Activated CD8-positive, alpha-beta memory T cell treated with anti-CD3 and anti-CD28 coated beads for 1 hour (primary cell): ENCODE data around the gene DOCK2.
"Not testable (repeated sequence)": the region's sequence is repeated elsewhere in the genome, so short reads cannot be mapped to it uniquely, and the experiment has no call there.

Experiments
- DNase-seq, 2 donors: peaks; one replicate each; pipeline ENCODE4 v3.0.0-alpha.2; 2020; ENCODE audit warnings: low read depth in 1 of 2; ENCODE audit errors: extremely low read depth in 1 of 2

The DOCK2 gene

DNA sequence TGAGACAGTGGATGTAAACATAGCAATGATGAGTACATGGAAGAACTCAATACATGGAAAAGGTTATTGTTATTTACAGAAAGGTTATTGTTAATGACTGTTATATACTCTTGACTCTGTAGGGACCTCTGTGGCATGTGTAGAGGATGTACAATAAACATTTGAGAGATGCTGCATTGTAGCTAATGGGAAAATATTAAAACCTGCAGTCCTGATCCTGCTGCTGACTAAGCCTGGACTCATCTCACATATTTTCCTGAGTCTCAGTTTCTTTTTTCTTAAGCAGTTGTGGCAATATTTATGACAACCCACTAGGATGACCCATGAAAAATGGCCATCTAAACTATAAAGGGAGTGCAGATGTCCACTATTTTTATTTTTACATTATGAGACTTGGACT lies 75.4 kb downstream of the DOCK2 start:
- DNase-seq: no peak

DNA sequence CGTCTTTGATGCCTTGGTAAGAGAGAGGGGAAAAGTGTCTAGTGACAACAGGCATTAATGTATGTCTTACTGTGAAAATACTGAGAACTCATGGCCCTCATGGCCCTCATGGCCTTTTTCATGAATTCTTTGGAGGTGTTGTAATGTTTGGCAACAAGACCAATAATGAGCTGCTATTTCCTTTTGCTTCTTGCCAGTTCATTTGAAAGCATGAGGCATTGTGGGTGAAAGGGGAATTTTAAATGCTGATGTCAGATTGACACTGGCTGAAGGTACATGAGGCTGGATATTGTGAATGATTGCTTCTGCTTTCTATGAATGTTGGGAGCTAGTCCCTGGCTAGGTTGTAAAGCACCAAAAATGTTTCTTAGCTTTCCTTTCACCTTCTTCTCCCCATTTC lies 79.2 kb downstream of the DOCK2 start:
- no peak for DNase-seq

DNA sequence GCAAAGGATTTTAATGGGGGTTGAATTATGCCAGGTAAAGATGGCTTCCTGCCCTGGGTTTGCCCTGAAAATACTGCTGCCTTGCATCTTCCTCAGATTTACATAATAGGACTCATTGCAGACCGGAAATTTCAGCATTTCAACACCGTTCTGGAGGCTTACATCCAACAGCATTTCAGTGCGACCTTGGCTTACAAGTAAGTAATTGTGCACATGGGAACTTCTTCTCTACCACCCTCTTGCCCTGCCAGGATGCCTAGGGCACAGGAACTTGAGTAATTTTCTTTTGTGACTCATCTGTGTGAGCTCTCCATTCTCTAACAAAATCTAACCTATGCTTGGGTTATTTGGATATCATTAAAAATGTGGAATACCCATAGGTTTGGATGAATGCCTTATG lies 80.2 kb downstream of the DOCK2 start:
- DNase-seq: no peak

DNA sequence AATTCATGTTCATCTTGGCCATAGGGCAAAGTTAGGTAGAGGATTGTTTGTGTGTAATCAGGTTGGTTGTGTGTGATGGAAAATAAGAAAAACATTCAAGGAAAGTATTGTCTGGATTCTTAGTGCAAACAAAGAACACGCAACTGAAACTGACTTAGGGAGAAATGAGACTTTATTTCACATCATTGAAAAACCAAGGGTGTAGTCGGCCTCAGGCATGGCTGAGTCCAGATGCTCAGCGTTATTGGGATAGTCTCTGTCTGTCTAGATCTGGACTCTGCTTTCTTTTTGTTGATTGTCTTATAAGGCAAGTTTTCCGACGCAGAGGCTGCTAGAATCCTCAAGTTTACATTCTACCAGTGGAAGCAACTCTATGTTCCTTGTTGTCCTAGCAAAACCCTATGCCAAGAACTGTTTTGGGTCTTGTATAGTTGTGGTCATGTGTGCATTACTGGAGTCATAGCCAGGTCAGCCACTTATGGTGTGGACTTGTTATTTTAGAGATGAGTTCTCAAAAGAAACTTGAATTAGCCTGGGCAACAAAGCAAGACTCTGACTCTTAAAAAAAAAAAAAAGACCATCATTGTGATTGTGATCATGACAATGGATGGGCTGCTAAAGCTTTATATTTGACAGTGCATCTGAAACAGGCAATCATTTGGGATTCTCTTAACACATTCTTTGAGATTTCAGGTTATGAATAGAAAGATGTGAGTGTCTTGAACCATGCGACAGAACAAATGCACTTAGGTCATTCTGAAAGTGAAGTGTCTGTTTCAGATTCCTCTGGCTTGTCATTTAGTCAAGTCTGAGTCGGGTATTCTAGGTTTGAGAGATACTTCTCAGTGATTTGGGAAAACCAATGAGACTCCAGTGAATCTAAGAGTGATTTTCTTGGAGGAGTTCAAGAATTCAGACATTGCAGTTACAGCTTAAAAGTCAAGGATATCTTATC lies 82.6 kb downstream of the DOCK2 start:
- DNase-seq: no peak

DNA sequence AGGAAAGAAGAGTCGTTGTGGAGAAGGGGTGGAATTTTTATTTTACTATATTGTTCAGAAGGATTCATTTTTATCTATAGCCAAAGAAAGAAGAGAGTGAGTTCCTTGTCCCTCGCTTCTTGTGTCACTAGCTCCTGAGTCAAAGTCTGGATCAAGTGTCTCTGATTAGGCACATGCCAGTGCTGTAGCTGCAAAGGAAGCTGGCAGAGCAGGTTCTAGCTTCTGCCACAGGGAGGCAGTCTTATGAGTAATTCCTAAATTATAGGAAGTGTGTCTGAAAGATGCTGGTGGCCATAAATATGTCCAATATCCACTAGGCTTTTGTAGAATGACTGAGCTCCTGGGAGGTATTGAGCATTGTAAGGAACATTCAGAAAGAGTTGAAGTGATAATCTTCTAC lies 84.7 kb downstream of the DOCK2 start:
- no peak for DNase-seq

DNA sequence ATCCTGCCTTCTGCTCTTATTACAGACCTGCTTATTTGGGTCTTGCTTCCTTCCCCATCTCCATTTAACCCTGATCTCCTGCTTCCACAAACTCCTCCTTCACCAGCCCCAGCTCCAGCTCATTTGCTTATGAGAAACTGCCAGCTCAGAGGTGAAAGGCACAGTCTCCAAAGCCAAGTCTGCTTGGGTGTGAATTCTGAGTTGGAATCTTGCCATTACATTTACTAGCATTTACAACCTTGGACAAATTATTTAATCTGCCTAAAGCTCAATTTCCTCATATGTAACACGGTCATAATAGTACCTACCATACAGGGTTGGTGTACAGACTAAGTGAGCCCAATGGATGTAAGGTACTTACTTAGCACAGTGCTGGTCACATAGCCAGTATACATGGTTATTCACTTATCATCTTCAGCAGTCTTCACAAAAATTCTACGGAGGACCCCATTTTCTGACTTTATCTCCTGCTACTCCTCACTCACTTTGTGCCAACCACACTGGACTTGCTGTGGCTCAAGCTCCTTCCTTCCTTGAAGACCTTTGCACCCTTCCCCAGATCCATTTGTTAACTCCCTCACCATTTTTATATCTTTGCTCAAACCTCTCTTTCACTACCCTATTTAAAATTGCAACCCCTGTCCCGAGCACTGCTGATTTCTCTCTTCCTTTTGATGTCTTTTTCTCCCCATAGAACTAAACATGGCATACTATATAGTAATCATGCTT lies 86.2 kb downstream of the DOCK2 start:
- no peak for DNase-seq

DNA sequence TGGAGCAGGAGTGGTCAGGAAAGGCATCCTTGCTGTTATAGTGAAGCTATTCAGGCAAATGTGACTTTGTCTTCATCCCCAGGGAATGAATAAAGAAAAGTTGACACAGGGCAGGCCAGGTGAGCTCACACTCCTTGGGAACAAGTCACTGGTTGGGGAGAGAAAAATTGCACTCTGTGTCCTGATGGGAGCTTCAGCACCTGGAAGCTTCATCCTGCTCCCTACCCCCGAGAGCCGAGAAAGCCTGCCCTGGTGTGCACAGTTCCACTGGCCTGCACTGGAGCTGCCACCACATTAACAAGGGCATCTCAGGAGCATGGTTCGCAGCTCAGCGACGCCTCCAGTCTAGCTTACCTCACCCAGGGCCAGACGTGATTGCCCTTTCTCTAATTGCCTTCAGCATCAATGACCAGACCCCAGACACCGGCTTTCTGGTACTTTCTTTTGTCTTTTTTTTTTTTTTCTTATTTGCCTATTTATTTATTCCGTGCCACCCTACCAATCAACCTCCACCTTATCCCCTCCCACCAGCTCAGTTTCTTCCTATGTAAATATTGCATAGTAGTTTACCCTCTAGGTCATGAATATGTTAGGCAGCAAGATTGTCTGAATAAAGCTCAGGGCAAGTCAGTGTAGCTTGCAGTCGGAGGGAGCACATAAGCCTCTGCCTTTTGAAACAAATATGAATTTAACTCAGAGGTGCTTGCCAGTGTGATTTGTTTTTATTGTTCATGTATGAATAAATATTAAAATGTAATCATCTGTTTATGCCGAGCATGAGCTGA lies 87.4 kb downstream of the DOCK2 start:
- DNase-seq: no peak

DNA sequence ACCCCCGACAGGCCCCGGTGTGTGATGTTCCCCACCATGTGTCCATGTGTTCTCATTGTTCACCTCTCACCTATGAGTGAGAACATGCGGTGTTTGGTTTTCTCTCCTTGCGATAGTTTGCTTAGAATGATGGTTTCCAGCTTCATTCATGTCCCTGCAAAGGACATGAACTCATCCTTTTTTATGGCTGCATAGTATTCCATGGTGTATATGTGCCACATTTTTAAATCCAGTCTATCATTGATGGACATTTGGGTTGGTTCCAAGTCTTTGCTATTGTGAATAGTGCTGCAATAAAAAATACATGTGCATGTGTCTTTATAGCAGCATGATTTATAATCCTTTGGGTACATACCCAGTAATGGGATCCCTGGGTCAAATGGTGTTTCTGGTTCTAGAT lies 88.6 kb downstream of the DOCK2 start:
- DNase-seq: not testable (repeated sequence)

DNA sequence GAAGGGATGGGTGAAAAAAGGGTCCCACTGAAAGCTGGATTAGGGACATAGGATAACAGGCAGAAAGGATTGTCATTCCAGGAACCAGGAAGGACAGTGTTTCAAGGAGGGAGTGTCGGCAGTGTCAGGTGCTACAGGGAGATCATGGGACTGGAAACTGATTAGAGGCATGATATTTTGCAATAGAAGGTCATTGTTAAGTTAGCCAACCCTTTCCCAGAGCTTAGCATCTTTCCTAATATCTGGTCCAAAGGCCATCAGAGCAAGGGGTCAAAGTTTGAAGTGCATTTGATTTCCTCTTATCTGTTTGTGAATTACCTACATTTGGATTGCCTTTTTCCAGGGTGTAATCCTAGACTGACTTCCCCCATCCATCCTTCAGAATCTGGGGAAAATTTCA lies 91.3 kb downstream of the DOCK2 start:
- no peak for DNase-seq

DNA sequence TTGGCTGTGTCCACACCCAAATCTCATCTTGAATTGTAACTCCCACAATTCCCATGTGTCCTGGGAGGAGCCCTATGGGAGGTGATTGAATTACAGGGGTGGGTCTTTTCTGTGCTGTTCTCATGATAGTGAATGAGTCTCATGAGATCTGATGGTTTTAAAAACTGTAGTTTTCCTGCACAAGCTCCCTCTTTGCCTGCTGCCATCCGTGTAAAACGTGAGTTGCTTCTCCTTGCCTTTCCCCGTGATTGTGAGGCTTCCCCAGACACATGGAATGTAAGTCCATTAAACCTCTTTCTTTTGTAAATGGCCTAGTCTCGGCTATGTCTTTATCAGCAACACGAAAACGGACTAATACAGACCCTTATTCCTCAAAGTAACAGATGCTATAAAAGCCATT lies 94.1 kb downstream of the DOCK2 start:
- no peak for DNase-seq

DNA sequence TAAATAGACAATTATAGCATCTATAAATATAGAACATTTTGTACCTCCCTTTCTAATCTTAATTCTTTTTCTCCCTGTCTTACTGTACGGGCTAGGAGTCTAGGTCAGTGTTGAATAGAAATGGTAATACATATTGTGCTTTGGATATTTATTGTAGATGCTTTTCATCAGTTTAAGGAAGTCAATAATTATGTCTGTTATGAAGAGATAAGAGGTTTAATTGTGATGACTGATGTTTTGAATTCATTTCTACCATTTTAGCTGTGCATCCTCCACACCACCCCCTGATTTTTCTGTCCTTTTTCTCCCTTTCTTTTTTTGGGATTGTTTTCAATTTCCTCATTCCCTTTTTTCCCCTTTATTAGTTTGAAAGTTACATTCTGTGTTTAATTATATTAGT lies 95.8 kb downstream of the DOCK2 start:
- no peak for DNase-seq

DNA sequence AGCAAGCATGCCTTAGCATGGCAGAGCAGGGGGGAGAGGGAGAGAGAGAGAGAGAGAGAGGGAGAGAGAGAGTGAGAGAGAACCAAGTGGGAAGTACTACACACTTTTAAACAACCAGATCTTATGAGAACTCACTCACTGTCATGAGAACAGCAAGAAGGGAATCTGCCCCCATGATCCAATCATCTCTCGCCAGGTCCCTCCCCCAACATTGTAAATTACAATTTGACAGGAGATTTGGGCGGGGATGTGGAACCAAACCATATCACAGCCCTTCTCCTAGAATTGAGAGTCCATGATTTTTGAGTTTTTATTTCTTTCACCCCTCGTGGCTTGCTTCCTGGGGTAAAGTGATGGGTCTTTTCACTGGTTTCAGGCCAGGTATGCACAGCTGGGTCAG lies 98.8 kb downstream of the DOCK2 start:
- DNase-seq: no peak

DNA sequence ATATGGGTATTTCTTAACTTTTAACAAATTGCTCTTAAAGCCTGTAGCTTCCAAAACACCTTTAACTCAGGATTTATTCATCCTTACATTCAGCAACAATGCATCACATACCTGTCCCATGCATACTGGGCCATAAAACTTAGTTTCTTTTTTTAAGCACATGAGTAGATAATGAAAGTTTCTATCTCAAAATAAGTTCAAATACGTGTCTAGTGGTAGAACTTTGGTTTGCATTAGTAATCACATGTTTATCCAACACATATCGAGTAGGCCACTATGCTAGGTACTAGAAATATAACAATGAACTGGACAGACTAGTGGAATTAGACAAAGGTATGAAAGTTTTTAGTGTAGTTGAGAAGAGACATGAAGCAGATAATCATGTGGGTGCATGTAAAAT lies 99.6 kb downstream of the DOCK2 start:
- DNase-seq: no peak

DNA sequence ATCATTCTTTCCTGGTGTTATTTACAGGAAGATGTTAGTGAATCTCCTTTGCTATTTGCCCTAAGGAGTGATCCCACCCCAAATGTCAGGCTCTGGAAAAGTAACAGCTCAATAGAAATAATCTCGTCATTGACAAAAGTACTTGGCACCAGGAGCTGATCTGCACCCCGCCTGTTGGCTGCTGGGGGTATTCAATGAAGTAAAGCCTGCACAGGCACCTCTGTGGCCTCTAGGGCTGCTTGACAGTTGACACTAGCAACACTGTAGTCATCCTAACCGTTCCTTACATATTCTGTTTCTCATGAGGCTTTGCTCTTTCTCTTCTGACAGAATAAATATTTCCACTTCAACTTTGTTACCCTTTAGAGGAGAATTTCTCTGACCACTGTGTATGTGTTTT lies 103.4 kb downstream of the DOCK2 start:
- no peak for DNase-seq

DNA sequence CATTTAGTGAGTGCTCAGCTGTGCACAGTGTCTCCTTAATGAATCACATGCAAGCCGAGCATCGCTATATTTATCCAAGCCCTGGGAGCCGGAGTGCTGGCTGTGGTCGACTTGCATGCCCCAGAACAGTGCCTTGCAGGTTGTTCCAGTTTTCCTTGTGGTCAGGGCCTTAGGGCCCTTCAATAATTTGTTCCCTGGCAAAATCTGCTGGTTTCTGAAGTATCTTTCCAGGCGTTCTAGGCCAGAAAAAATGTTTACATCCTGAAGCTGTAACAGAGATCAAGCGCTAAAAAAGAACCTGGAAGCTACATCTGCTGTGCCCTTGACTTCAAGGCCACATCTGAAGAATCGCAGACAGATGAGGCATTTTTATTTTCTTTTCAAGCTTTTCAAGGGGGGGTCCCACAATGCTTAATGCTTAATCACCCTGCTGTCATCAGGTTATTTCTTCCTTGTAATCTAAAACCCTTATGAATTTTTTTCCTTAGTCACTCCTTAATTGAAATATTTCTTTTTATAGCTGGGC lies 105.8 kb downstream of the DOCK2 start:
- no peak for DNase-seq

DNA sequence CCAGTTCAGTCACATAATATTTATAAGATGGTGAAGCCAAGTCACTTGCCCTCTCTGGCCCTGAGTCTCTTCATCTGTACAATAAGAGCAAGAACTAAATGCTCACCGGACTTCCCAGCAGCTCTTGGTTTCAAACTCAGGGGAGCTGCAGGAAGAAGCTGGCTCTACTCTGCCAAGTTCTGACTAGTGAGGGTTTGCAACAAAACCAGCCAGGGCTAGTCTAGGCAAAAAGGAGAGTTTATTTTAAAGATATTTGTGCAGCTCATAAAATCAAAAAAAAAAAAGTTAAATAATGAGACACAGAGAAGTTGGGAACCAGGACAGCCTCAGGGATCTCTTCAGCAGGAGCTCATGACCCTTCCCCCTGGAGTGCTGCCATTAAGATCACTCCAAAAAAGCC lies 107.3 kb downstream of the DOCK2 start:
- no peak for DNase-seq

DNA sequence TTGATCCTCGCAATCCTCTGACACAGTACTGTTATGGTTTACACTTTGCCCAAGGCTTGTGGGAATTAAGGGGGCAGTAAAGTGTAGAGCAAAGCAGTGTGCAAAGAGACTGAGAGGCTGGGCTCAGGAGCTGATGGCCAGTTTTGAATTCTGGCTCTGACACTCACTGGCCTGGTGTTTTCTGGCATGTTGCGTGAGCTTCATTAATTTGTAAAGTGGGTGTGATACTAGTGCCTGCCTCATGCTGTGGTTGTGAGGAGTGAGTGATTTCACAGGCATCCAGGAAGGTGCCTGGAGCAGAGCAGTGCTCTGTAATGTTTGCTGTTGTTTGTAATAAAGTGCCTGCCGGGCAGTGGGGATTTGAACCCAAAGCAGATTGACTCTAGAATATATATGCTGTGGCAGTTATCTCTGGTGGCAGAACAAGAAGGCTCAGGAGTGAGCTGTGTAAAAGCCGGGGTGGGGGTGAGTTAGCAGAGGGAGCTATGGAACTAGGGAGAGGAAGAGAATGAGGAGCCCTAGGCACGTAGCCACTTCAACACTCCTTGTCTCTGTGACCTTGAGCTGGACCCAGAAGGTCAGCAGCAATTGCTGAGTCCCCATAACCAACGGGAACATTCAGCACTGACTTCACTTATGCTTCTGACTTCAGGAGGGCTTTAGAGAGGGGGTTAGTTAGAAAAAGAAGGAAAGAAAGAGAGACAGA lies 108.5 kb downstream of the DOCK2 start:
- no peak for DNase-seq

DNA sequence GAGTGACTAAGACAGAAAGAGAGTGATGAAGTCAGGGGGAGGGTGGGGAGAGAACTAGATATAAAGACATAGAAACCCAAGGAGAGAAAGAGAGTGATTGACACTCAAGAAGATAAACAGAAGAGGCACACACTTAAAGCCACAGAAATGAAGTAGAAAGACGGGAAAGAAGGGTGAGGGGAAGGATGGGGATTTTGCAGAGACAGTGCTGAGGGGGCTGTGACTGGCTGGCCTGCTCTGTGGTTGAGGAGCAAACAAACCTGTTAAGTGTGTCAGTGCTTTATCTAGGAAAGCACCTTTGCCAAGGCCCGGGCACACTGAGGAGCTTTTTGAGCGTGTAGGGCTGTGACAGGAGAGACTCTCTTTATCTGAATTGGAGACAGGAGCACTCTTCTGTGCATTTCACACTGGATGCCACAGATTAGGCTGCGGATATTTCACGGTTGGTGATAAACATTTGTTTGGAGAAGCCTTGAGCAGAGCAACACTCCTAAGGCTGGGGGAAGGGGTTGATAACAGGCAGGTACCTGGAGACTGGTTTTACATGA lies 109.1 kb downstream of the DOCK2 start:
- no peak for DNase-seq

DNA sequence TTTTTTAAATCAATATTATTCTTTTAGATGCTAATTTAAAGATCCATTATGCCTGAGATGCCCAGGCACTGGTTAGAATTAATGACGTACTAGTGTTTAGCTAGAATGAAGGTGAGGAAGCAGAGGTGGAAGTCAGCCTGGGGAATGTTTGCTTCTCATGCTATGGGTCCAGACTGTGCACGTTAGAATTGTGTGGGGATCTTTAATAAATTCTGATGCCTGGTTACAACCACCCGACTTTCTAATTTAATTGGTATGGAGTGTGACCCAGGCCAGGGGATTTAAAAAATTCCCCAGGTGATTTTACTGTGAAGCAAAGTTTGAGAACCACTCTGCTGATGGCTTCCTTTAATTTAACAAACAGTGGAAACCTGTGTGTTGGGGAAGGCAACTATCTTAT lies 111.1 kb downstream of the DOCK2 start:
- no peak for DNase-seq

DNA sequence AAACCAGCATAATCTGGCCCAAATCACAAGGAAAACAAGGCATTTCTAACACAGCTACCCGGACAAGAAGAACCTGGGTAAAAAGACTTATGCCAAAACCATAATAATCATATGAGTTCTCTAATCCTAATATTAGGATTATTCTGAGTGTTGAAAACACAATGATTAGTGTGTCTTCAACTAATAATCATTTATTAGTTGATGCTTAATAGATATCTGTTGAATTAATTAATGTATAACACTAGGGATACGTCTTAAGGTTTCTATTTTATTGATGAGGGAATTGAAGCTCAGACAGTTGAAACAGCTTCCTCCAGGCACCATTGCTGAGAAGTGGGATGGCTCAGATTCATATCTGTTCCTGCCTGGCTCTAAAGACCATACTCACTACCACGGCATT lies 112.2 kb downstream of the DOCK2 start:
- no peak for DNase-seq
